Measurements from ENCODE around the gene OTUB2. TPM values are rescaled to one million over a fixed set of nuclear protein-coding genes. Genes with fewer than 3 reads are reported as not detected.

The OTUB2 gene
- polyA plus RNA-seq, 3 donors, result 4.3 to 5.0 (median 4.6) TPM

DNA sequence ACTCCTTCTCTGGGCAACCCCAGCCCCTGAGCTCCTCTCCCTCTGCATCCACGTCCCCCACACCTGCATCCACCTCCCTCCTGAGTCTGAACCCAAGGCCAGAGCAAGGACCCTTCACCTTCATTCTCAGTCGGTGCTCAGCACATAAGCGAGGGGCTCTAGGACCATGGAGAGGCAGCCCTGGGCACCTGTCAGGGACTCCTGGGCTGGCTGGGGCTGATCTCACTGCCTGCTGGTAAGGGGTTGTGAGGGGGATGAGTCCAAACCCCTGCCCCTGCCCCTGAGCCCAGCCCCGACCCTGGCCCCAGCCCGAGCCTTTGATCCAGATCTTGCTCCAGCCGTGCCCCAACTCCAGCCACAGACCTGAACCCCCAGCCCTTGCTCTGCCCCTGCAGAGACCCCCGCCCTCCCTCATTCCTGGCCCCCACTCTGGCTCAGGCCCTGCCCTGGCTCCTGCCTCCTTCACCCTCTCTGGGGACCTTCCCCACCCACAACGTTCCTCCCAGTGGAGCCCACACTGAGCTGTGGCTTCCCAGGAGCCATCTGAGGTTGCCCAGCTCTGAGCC, 29.9 kb upstream of the OTUB2 start:
- no peak for DNase-seq (ENCODE audit: low read depth in 3 of 3, low spot score in 2 of 3)

DNA sequence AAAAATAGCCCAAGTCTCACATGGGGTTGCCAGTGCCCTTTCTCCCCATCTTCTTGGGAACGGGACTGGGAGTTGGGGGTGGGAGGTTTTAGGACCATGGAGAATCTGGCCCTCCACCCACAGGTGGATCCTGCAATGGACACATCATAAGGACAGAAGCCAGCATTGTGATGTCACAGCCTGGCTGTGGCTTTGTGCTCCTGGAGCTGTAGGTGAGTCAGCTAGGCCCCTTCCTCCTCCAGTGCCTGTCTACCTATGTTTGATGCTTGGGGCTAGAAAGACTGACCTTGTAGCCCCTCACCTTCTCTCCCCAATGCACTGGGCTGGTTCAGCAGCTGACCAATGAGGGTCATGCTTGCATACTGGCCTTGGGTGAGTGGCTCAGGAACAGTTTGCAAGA, 29.1 kb upstream of the OTUB2 start, which contains the start of gene CCDC197:
Gene CCDC197 (plus strand): TSS at position 220 of the 400 bp plus-strand sequence. CDS start 831 bp downstream, outside the sequence.
- no peak for DNase-seq (ENCODE audit: low read depth in 3 of 3, low spot score in 2 of 3)

DNA sequence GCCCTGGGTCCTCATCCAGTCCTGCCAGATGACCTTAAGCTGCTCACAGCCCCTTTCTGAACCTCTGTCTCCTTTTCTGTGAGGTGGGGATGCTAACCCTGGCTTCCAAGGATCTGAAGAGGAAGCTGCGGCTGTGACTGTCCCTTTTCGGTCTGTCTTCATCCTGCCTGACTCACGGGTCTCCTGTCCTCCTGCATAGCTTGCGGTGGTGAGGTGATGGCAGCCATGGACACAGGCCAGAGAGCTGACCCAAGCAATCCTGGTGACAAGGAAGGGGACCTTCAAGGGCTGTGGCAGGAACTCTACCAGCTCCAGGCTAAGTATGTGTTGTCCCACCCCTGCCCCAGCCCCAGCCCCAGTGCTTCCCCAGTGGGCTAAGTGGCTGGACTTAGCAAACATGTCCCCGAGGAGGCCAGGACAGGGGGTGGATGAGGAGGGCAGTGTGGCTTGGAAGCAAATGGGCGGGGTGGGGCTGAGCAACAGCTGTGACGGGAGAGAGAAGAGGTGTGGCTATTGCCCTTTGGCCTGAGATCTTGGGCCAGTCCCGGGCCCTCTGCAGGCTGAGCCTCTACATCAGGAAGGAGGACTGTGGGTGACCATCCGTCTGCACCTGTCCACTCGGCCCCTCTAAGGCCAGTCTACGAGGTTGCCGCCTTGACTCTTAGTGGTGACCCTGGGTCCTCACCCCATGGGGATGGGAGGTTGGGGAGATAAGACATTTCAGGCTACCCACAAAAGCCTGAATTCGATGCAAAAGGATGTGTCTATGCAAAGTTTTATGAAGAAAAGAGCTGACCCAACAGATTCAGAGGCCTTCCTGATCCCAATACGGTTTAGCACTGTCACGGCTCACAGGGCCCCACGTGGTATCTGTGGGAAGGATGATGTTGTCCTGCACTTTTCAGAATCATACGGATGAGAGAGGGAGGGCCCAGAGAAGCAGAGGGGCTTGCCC, 27.9 kb upstream of the OTUB2 start:
- DNase-seq (ENCODE audit: low read depth in 3 of 3, low spot score in 2 of 3), result no peak

DNA sequence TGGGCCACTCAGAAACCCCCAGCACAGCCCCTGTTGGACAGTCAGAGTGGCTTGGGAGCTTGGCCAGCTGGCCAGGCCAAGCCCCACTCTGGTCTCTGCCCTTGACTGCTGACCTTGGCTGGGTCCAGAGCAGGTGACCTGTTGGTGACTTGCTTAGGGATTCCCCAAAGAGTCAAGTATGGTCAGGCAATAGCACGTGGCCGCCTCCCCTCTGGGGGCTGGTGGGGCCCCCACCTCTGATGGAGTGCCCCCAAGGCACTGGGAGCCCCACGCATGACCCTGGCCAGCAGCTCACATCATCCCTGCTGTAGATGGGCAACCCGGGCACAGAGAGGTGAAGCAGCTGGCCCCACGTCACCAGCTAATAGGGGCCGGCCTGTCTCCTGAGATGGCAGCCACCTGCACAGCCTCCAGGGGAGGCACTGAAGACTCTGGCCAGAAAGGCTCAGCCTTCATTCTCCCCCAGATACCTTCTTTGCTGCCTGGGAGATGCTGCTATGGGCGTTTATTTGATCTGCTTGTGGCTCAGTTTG, 27.2 kb upstream of the OTUB2 start:
- no peak for DNase-seq (ENCODE audit: low read depth in 3 of 3, low spot score in 2 of 3)

DNA sequence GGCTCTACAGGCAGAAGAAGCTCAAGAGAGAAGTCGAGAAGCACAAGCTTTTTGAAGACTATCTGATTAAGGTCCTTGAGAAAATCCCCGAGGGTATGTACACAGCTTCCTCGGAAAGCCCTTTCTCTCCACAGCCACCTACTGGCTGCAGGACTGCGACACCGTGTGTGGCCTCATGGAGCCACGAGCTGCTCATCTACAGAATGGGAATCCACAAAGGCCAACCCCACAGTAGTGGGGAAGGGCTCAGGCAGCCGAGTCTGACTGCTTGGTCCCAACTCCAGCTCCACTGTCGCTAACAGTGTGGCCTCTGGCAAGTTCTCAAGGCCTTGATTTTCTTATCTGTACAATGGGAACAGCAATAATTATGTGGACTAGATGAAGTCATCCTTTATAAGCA, 26.6 kb upstream of the OTUB2 start:
- DNase-seq (ENCODE audit: low read depth in 3 of 3, low spot score in 2 of 3), result no peak

DNA sequence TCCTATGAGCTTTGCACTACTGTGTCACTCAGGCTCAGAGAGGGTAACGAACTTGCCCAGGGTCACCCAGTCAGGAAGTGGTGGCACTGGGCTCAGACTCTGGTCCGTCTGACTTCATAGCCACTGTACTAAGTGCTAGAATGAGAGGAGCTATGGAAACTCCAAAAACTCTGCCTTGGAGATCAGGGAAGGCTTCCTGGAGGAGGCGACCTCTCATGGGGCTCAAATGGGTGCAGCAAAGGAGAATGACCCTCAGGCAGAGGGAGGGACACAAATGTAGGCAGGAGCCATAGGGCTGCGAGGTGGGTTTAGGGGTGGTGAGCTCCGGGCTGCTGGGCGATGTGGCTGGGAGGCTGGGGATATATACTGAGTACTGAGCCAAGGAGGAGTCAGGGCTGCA, 25.9 kb upstream of the OTUB2 start:
- DNase-seq (ENCODE audit: low read depth in 3 of 3, low spot score in 2 of 3), result no peak

DNA sequence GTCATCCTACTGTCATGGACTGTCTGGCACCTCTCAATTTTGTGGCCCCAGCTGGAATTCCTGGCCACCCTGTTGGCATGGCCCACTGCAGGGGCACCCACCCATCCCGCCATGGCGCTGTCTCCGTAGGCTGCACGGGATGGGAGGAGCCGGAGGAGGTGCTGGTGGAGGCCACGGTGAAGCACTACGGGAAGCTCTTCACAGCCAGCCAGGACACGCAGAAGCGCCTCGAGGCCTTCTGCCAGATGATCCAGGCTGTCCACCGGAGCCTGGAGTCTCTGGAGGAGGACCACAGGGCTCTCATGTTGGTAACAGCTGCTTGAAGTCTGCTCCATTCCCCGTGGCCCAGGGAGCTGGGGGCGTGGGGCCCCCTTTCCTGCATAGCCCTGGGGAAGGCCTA, 25.1 kb upstream of the OTUB2 start:
- no peak for DNase-seq (ENCODE audit: low read depth in 3 of 3, low spot score in 2 of 3)

DNA sequence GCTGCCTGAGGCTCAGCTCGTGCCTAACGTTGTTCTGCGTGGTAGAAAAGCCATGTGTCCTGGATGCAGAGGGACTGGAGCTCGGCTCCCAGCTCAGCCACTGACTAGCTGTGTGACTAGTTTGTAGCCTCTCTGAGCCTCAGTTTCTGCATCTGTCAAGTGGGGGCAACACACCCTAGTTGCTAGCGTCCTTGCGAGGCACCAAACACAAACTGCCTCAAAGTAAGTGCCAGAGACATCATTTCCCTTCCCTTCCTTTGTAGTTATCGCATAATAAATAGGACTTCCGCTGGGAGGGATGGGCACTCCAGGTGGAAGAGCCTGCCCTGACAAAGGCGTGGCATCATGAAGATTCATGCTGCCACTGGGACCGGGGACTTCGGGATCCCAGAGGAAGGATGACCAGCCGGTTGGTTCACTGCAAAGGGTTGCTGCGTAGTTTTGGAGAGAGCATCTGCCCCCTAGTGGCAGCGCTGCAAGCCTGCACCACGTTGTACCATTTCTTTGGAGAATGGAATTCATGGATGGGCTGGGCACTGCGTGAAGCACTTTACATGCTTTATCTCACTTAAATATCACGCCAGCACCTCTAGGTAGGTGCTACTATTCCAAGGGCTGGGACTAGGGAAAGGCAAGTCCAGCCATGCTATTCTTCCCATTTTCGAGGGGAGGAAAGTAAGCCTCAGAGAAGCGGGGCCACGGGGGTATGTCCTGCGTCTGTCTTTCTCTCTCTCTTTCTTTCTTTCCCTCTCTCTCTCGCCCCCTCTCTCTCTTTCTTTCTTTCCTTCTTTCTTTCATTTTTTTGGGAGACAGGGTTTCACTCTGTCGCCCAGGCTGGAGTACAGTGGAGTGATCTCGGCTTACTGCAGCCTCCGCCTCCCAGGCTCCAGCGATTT, 24.4 kb upstream of the OTUB2 start:
- peak in 2 of 3 donors; percentile 56 to 64 for DNase-seq (ENCODE audit: low read depth in 3 of 3, low spot score in 2 of 3)

DNA sequence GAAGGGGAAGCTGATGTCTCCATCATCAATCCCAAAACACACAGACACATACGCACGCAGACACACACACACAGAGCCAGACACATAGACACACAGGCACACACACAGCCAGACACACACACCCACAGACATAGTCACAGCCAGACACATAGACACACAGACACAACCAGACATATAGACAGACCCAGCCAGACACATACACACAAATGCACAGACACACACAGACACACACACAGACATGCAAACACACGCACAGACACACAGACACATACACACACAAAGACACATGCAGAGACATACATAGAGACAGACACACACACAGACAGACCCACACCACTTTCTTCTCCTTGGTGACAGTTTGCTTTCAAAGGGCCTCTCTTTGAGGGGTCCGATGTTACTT, 22.7 kb upstream of the OTUB2 start:
- DNase-seq (ENCODE audit: low read depth in 3 of 3, low spot score in 2 of 3), result no peak

DNA sequence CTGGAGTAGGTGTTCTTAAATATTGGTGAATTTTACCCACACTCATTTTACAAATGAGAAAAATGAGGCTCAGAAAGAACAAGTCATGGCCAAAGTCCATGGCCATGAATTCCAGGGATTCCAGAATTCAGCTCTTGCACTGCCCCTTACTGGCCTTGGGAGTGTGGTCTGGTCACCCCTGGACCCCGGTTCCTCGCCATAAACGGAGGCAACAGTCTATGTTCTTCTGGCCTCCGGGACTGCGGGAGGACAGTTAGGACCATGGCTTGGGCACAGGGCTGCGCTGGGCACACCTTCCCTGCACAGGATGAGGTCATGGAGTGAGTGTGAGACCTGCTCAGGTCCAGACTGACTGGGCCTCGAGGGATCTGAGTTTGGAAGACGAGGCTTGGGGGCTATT, 22.1 kb upstream of the OTUB2 start:
- no peak for DNase-seq (ENCODE audit: low read depth in 3 of 3, low spot score in 2 of 3)

DNA sequence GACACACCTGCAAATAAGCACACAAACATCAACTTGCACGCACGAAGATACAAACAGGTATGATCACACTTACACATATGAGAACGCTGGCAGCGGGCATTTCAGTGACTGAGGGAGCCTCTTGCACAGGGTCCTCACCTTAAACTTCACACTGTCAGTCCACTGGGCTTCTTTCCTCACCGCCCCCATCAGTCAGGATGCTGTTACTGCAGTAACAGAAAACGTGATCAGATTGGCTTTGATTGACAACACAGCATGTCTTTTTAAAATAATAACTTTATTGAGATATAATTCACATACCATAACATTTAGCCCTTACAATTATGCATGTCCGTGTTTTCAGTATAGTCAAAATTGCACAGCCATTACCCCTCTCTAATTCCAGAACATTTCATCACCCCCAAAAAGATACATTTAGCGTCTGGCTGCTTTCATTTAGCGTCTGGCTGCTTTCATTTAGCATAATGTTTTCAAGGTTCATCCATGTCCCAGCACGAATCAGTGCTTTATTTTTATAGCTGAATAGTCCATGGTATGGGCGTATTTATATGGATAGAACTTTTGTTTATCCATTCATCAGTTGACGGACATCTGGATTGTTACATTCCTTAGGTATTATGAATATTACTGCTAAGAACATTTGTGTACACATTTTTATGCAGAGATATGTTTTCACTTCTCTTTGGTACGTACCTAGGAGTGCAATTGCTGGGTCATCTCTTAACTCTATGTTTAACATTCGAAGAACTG, 20.6 kb upstream of the OTUB2 start:
- no peak for DNase-seq (ENCODE audit: low read depth in 3 of 3, low spot score in 2 of 3)

DNA sequence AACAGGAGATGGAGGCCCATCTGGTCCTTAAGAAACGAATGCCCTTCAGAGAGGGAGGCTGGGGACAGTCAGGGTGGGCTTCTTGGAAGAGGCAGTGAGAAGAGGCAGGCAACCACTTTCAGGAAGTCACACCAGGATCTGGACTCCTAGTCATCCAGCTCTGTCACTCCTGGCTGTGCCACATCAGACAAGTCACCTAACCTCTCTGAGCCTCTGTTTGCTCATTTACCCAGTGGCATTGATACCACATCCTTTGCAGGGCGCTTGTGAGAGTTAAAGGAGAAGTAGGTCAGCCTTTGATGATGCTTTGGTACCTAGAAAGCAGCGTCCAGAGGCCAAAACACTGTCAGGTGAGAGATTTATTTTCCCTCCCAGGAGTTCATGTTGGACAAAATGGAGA, 17.9 kb upstream of the OTUB2 start:
- DNase-seq (ENCODE audit: low read depth in 3 of 3, low spot score in 2 of 3), result no peak

DNA sequence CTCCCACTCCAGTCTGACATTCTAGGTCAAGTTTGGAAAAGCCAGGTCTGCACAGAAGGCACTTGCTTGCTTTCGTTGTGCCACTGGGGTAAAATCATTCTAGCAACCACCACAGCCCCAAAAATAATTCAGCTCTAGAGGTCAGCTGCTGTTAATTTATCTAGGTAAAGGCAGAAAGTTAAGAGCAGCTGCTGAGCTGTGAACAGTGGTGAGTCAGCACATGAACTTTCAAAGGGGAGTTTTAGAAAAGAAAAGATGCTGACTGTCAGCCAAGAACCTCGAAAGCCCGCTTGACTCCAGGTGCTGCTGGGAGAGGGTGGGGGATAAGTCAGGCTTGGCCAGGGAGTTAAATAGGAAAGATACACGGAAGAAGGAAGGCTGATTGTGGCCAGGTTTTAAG, 16.4 kb upstream of the OTUB2 start:
- no peak for DNase-seq (ENCODE audit: low read depth in 3 of 3, low spot score in 2 of 3)

DNA sequence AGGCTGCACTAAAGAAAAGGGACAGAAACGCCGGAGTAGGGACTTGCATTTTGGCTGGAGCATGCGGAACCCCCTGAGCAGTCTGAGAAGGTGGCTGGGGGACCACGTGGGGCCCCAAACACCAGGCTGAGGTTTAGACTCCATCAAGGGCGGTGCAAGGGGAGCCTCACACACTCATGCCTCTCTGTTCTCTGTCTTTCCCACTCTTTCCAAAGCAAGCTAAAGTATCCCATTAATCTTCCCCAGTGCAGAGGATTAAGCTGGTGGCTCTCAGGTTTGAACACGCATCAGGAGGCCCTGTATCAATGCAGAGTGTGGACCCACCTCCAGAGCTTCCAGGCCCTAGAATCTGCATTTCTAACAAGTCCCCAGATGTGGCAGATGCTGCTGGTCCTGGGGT, 15.5 kb upstream of the OTUB2 start:
- no peak for DNase-seq (ENCODE audit: low read depth in 3 of 3, low spot score in 2 of 3)

DNA sequence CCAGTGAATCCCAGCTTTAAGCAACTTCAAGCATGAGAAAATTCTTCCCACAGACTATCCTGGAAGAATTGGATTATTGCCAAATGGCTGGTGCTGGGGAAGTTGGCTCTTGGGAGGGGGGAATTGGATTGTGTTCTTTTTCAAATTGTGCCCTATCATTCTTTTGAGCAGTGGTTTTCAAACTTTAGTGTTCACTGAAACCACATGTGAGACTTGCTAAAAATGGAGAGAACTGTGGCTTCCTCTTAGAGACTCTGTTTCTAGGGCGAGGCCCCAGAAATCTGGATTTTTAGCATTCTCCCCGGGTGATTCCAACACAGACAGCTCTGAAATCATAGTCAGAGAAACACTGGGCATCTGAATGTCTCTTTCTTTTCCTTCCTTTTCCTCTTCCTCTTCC, 14.3 kb upstream of the OTUB2 start:
- DNase-seq (ENCODE audit: low read depth in 3 of 3, low spot score in 2 of 3), result no peak

DNA sequence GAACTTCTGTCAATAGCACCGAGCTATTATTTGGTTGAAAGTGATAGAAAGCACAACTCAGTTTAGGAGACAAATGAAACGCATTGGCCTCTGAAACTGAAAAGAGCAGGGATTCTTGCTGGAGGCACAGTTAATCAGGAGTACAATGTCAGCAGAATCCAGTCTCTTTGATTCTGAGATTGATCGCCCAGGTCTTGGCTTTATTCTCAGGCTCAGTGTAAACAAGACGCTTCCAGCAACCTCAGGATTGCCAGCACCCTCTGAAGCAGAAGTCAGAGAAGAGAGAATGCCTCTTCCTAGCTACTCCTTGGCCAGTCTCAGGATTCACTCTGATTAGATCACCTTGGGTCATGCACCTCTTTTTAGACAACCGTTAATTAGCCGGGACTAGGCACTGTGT, 11.8 kb upstream of the OTUB2 start:
- DNase-seq (ENCODE audit: low read depth in 3 of 3, low spot score in 2 of 3), result no peak

DNA sequence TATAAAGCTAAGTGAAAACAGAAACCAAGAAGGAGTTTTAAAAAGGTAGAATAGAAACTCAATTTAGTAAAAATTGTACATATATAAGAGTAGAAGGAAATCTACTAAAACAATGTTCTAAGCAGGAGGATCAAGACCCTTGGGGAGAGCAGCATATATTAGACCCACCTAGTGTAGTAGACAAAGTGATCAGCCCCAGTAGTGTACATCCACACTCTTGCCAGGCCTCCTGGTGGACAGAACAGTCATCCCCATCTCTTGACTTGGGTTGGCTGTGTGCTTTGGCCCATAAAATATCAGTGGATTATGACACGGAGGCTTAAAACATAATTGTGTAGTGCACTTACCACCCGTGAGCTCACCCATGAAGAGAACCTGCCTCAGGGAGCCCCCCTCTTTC, 10.9 kb upstream of the OTUB2 start:
- DNase-seq (ENCODE audit: low read depth in 3 of 3, low spot score in 2 of 3), result no peak

DNA sequence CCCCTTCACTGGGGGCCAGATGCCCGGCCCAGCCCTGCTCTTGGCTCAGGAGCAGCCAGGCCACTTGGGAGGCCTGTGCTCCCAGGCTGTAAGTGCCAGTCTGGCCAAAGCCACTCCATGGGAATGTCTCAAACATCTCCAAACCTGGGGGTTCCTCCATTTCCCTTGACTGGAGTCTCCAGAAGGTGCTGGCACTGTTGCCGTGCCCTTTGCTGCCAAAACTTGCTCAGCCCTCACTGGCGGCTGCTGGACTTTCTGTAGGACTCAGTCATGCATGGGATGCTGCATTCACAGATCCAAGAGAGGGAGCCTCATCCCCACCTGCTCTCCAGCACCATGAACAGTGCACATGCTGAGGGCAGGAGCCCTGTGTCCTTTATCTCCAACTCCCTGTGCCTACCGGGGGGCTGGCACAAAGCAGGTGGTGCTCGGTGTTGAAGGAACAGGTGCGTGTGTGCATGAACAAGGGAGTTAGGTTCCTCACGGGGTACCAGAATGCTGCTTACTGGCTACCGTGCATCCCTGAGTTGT, 9.6 kb upstream of the OTUB2 start:
- no peak for DNase-seq (ENCODE audit: low read depth in 3 of 3, low spot score in 2 of 3)

DNA sequence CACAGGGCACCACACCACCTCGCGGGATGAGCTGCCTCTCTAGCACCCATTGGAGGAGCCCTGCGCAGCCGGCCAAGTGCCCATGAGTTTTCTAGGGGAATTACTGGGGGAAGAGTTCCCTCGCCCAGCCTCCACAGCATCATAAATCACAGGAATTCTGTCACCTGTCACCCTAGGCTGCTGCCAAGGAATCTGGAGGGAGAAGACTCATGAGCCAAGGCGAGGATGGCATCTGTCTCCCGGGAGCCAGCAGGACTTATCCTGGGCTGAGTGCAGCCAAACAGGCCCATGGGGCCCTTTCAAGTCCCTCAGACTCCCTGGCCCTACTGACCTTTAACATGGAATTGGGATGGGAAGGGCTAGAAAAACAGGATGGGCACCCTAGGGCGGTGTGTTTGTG, 7.8 kb upstream of the OTUB2 start:
- no peak for DNase-seq (ENCODE audit: low read depth in 3 of 3, low spot score in 2 of 3)

DNA sequence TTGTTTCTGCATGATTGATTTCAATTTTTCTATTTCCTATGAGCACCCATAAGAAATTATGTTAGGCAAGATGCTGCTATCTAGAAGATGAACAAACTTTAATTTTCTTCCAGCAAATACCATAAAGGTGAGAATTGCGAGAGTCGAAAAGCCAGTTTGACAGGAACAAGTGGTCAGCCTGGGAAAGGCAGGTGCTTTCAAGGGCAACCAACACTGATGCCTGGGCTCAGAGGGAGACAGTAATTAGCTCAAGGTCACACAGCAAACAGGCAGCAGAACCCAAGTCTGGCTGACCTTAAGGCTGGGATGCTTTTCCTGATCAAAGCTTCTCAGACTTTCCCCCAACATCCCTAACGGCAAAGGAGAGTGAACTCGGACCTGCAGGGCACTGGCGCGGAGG, 6.8 kb upstream of the OTUB2 start:
- no peak for DNase-seq (ENCODE audit: low read depth in 3 of 3, low spot score in 2 of 3)

Measured in right renal cortex interstitium (tissue), 3 donors.